GM21737 (cell line): ENCODE measurements around the gene RAD1.
"Not testable (repeated sequence)": the region's sequence is repeated elsewhere in the genome, so short reads cannot be mapped to it uniquely, and the experiment has no call there.

ENCODE experiments used
- ATAC-seq: cut with Tn5 transposase; IDR thresholded peaks from one replicate; pipeline ENCODE4 v1.9.1; 2021; ENCODE audit warnings: mild to moderate bottlenecking, moderate library complexity; ENCODE audit not compliant: unreplicated experiment

The RAD1 gene, protein sequence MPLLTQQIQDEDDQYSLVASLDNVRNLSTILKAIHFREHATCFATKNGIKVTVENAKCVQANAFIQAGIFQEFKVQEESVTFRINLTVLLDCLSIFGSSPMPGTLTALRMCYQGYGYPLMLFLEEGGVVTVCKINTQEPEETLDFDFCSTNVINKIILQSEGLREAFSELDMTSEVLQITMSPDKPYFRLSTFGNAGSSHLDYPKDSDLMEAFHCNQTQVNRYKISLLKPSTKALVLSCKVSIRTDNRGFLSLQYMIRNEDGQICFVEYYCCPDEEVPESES

DNA sequence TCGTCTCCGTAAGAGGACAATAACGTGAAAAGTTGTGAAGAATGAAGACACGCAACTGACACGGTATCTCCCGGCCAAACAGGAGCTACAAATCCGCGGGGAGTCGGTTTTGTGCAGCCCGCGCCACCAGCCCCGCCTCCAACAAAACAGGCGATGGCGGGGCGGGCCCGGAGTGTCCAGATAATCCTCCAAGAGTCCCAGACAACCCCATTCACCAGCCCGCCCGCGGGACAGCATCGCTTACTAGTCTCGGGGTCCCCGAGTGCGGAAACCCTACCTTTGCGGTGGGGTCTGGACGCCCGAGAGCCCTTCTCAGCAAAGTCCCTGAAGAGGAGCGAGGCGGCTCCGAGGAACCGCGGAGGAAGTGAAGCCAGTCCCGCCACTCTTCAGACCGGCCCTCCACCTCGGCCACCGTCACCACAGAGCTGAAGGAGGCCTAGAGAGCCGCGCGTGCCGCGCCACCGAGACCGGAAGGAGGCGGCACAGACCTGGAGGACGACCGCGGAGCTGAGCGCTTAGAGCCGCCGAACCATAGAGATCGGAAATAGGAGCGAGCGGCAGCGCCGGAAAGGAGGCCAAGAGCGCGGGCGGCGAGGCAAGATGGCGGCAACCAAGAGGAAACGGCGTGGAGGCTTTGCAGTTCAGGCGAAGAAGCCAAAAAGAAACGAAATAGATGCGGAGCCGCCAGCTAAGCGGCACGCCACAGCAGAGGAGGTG lies at the start of gene RAD1, which contains the start of gene BRIX1:
Gene RAD1 (minus strand): TSS at position 366 of the 717 bp plus-strand sequence. CDS start 612 bp downstream, outside the sequence.
Gene BRIX1 (plus strand): TSS at position 573 of the 717 bp plus-strand sequence. CDS start 28 bp downstream, at position 601.
- peak; percentile 98 for ATAC-seq

DNA sequence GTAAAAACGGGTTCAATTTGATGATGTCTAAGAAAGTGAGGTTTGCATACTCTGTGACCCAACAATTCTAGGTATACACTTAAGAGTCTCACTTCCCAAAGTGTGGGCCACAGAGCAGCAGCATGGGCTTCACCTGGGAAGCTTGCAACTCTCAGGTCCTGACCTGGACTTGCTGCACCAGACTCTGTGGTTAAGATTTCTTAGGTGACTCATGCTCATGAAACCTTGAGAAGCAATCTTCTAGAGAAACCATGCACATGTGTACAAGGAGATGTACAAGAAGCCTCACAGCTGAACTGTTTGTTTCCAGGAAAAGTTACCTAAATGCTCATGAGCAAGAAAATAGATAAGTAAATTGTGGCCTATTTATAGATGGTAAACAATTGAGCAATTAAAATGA lies 44.0 kb upstream of the RAD1 start:
- ATAC-seq: peak; percentile 90

DNA sequence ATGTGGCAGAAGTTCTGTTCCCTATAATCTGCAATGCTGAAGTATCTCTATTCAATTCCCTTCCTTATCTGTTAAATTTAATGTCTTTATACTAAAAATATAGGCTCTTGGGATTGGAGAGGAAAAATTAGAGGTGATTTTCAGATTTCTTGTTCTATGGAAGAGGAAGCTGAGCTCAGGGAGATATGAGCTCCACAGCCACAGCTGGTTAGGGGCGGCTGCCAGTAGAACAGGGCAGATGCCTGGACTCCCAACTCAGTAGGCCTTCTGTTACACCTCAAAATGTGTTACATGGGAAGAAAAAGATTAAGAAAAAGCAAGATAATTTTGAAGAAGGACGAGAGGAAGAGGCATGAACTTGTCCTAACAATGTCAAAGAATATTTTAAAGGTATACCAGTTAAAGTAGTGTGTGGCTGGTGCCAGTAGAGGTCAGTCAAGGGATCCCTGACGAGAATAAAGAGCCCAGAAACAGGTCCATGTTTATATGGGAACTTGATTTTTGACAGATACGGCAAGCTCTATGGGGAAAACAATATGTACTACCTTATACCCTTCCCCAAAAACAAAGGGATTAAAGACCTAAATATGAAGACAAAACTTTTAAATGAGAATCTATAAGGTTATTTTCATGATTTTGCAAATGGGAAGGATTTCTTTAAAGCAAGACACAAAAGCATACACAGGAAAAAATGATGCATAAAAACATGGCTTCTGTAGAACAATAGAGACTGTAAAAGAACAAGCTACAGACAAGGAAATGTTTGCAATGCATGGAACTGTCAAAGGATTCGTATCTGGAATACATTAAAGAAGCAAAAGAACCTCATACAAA lies 42.8 kb upstream of the RAD1 start:
- peak; percentile 39 for ATAC-seq

DNA sequence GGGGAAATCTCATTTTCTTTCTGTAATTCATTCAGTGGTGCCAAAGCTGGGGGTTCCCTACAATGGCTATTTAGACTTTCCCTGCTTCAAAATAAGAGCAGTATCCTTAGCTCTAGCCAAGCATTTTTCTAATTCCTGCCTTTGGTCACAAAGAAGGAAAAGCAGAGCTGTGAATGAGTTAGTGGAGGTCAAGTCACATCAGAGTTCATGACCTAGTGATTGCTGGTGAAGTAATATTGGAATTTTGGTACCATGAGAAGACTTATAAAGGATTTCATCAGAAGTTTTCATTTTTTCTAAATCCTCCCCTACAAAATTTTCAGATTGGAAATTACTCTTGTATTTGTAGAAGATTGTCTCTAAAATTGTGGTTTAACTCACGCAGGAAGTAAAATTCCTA lies 42.0 kb upstream of the RAD1 start:
- ATAC-seq: no peak

DNA sequence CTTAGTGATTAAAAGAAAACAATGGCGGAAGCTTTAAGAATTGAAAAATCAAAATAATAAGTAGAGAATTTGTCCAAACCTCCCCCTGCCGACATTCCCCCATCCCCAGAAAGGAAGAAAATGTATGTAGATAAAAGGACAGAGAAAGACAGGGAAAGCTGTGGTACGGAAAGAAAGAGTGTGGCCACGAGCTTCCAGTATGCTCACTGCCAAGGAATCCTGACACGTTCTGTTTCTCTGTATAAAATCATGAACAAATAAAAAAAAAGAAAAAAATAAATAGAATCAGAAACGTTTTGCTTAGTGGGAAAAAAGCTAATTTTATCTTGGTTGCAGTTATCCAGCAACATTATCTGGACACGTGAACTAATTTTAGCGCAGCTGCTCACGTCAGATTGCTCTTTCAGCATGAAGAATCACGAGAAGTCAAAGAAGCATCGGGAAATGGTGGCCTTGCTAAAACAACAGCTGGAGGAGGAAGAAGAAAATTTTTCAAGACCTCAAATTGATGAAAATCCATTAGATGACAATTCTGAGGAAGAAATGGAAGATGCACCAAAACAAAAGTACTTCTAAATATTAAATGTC lies 29.2 kb upstream of the RAD1 start:
- ATAC-seq: no peak

DNA sequence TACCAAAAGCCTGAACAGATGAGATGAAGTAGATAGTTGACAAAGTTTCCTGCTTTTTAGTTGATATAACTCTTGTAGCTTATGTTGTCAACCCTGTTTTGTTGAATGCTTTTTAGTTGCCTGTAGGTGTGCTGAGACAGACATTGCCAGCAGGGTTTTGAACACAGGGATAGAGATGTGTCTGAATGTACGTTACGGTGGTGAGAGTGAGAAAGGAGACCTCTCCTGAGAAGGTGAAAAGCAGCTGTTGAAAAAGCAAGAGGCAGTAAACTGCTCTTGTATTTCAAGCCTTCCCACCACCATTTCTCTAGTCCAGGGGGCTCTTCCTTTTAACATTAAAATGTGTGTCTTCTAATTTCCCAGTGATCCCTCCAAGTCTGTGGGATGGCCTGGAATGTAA lies 28.7 kb upstream of the RAD1 start:
- ATAC-seq: no peak

DNA sequence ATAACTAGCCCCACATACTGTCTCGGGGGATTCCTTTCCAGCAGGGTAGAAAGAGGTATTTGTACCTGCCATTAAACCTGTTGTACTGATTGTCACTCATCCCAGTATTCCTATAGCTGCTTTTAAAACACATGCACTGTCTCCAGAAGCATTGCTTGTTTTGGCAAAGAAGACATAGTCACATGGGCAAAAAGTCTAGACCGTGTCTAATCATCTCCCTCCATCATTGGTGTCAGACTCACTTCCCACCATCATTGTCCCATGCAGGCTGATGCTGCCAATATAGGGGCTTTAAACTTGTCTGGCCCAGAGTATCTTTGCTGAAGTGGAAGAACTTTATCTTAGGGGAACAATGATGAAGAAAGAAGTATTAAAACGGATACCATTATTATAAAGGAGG lies 26.6 kb upstream of the RAD1 start:
- no peak for ATAC-seq

DNA sequence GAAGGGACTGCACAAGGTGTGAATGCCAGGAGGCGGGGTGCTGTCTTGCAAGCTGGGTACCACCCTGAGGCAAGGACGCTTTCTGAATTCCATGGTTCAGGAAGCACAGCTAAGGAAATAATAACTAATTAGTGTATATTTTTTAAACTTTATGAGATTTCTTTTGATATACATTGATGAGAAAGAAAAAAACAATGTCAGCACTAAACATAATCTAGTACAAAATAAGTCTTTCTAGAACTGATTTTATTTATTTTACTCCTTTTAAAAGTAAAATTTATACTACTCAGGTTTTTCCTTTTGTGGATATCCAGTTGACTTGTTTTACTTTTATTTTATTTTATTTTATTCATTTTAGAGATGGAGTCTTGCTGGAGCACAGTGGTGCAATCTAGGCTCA lies 17.6 kb upstream of the RAD1 start:
- ATAC-seq: no peak

DNA sequence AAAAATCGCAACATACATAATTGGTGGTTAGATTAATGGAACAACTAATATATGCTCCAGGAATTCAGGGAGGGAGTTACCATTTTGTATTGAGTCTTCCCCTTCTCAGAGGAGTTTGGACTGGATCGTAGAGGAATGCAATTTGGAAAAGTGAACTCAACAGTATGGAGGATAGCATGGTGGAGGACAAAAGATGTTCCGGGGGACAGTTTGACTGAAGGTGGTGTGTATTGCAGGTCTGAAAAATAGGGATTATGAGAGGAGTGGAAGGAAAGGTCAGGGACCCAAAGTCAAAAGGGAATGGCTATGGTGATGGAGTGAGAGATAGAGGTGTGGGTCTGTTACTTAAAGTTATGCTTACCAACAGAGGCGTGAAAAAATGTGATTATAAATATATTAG lies 15.6 kb upstream of the RAD1 start:
- ATAC-seq: no peak

DNA sequence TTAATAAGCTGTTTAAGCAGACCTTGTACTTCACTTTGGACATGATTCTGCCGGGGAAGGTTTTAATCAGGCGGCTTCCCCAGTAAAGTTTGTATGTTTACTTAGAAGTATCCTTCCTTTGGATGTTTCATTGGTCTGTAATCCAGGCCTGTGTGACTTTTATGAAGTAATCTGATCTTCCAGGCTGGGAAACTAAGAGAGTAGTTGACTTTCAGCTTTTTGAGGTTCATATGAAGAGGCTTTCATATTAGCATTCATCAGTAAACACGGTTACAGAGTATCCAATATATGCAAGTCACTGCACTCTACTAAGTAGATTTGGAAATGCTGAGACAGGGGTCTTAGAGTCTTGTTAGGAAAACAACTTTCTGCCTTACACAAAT lies 15.1 kb upstream of the RAD1 start:
- ATAC-seq: no peak

DNA sequence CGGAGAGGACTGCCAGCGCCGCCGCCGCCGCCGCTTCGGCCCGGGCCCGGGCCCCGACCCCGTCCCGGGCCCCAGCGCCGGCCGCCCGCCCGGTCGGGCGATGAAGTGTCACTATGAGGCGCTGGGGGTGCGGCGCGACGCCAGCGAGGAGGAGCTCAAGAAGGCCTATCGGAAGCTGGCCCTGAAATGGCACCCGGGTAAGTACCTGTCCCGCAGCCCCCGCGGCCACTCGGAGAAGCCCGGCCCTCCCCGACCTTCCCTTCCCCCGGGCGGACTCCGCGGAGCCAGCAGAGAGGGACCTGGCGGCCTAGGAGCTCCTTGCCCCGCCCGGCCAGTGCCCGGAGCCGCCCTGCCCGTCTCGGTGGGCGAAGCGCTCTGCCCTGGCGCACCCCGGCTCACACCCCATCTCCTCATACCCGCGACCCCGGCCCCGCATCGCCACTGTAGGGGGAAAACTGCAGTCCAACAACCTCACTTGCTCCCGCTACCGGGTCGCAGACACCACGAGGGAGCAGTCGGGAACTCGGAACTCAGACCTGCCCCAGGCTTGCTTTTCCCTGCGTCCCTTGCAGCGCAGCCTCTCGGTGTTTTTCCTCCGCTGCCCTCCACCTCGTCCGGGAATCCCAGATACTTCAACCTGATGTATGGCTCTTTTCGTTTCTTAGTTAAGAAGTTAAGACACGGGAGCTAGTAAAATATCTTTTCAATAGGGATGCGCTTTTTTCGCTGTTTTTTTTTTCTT lies 14.6 kb upstream of the RAD1 start:
- ATAC-seq: peak; percentile 74

DNA sequence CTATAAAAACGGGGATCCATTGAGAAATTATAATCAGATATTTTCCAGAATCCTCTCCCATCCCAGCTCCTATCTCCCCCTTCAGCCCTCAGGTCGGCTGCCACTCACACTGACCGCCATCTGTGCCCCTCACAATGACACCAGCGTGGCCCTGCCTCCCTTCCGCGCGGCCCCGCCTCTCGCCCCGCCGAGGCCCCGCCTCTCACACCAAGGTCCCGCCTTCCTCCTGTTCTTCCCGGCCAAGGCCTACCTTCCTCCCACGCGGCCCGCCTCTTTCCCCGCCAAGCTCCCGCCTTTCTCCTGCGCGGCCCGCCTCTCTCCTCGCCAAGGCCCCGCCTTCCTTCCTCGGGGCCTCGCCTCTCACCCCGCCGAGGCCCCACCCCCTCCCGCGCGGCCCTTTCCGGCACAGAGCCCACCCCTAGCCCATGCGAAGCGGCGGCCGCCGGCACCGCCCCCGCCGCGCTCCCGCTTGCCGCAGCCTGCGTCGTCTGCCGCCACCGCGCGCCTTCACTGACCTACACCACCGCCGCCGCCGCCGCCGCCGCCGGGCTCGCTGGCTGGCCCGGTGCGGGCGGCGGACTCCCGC lies 13.9 kb upstream of the RAD1 start, which contains the start of gene DNAJC21:
Gene DNAJC21 (plus strand): TSS at position 426 of the 586 bp plus-strand sequence. CDS start 261 bp downstream, outside the sequence.
- peak; percentile 90 for ATAC-seq

DNA sequence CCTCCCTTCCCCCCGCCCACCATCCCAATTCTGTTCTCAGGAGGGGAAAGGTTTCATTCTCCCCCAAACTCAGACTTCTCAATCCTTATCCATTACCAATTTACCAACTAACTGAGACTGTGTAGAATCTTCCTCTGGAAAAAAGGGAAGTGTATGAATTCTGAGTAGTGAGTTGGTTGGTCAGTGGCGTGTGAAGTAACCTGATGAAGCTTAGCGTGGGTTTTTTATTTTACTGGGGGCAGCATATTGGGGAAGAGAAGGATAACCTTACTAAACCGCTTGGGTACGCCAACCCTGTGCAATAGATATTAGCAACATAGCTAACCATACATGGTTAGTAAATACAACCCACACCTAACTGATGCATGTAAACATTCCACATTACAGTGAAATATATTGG lies 13.0 kb upstream of the RAD1 start:
- no peak for ATAC-seq

DNA sequence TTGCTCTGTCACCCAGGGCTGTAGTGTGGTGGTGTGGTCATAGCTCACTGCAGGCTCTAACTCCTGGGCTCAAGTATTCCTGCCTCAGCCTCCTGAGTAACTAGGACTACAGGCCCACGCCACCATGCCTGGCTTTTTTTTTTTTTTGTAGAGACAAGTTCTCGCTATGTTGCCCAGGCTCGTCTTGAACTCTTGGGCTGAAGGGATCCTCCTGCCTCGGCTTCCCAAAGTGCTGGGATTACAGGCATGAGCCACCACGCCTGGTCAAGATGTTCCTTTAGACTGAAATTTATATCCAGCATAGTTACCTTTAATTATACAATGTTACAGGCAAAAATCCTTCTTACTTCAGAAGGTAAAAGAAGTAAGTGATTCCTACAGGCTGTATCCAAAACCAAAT lies 12.5 kb upstream of the RAD1 start:
- no peak for ATAC-seq

DNA sequence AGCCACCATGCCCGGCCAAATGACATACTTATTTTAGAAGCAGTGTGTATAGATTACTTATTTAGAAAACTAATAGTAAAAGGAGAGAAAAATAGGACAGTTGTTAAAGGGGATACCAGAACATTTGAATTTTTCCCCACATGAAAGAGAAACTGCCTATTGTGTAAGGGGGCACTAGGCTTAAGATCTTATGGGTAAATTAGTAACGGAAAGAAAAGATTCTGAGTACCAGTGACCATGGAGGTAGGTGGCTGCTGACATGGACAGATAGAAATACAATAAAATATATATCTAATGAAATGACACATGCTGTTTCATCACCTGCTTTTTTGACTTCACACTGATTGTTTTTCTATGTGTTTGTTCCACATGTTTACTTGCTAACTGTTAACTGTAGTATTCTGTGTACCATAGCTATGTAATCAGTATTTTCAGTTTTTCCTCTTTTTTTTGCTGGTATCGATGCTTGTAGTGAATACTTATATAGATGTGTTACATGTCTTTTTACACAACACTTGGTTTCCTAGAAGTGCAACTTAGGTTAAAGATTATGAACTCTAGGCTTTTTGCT lies 11.1 kb upstream of the RAD1 start:
- no peak for ATAC-seq

DNA sequence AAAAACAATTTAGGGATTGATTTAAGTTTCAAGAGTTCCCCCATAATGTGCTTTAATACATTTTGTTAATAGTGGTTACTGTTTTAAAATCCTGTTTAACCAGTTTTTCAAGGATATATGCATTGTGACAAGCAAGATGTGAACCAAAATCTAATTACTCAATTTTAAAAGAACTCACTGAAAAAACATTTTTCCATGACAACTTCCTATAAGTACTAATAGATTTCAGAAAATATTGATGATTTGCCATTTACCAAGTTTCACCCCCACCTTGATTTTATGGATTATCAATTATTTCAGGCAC lies 9.1 kb upstream of the RAD1 start:
- ATAC-seq: no peak

DNA sequence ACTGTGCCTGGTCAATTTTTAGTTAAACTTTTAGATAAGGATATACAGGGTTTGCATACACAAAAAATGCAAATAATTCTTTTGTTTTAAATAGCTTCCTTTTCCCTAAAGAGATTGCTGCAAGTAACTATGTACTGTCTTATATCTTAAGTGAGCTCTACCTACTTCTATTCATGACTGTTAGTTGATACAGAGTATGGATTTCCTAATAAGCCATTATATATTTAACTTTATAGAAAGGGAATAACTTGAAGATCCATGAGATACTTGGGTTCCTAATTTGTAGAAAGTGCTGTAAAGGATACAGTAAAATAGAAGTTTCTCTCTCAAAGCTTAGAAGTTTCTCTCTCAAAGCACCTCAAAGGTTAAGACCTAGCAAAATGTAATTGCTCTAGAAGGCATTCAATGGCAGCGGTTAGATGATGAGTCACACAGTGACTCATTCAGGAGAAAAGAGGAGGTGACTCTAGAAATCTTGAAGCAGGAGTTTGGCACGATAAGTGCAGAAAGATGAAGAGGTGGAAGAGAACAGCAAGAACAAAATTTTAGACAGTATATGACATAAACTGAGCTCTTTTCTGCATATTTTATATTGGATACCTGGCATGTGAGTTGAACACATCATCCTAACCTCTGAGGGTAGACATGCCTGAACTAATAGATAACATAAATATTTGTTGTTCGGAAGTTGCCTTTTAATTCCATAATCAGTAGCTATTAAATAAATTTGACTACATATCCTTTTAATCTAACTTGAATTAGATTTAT lies 8.6 kb upstream of the RAD1 start:
- peak; percentile 53 for ATAC-seq

DNA sequence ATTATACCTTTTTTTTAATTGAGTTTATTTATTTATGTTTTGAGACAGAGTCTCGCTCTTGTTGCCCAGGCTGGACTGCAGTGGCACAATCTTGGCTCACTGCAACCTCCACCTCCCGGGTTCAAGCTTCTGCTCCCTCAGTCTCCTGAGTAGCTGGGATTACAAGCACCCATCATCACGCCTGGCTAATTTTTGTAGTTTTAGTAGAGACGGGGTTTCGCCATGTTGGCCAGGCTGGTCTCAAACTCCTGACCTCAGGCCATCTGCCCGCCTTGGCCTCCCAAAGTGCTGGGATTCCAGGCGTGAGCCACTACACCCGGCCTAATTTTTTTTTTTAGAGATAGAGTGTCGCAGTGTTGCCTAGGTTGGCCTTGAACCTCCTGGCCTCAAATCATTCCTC lies 8.0 kb upstream of the RAD1 start:
- not testable (repeated sequence) for ATAC-seq

DNA sequence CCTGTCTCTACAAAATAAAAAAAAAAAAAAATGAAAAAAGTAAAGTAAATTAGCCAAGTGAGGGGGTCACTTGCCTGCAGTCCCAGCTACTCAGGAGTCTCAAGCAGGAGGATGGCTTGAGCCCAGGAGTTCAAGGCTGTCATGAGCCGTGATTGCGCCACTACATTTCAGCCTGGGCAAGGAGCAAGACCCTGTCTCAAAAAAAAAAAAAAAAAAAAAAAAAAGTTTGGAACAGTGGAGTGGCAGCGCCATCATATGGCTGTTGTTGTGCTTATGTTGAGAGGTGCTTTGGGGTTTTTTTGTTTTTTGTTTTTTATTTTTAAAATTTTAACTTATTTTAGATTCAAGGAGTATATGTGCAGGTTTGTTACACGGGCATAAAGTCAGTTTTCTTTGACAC lies 3.8 kb upstream of the RAD1 start:
- no peak for ATAC-seq
